ENCODE measurements around the gene PGC. TPM values are rescaled to one million over a fixed set of nuclear protein-coding genes. Genes with fewer than 3 reads are reported as not detected.

PGC gene
- total RNA-seq, 1 donor from 2014 or later, result not detected

- Mint-ChIP-seq H3K4me3 (ENCODE audit: unreplicated experiment) (no peak overlapping the region), H3K36me3 (ENCODE audit: unreplicated experiment) (no peaks in the 10 kb centered on the region), H3K27me3 (ENCODE audit: unreplicated experiment) (peaks cover 7% of the 10 kb centered on the region), H3K4me1 (ENCODE audit: low read depth, unreplicated experiment) (peaks cover 7% of the 10 kb centered on the region), H3K9me3 (ENCODE audit: unreplicated experiment) (no peaks in the 10 kb centered on the region), H3K27ac (ENCODE audit: unreplicated experiment) (no peak overlapping the region)
- no peak for DNase-seq
- TF ChIP-seq CTCF (IDR thresholded peaks at IDR 0.05; ENCODE audit: partially characterized antibody, unreplicated experiment), result no peak
Observed at GRCh38 chr6:41777551-41778285, 30.5 kb upstream of the PGC start.

GRCh38 chr6:41775293-41775882, 28.2 kb upstream of the PGC start:
- TF ChIP-seq CTCF (IDR thresholded peaks at IDR 0.05; ENCODE audit: partially characterized antibody, unreplicated experiment), result no peak
- H3K4me3 Mint-ChIP-seq (ENCODE audit: unreplicated experiment), result no peak overlapping the region
- H3K9me3 Mint-ChIP-seq (ENCODE audit: unreplicated experiment), result no peaks in the 10 kb centered on the region
- no peak for DNase-seq
- H3K27ac Mint-ChIP-seq (ENCODE audit: unreplicated experiment), result no peak overlapping the region
- peaks cover 5% of the 10 kb centered on the region for H3K27me3 Mint-ChIP-seq (ENCODE audit: unreplicated experiment)
- H3K4me1 Mint-ChIP-seq (ENCODE audit: low read depth, unreplicated experiment), result peaks cover 5% of the 10 kb centered on the region
- no peaks in the 10 kb centered on the region for H3K36me3 Mint-ChIP-seq (ENCODE audit: unreplicated experiment)

- no peak for DNase-seq
- H3K4me1 Mint-ChIP-seq (ENCODE audit: low read depth, unreplicated experiment), result peaks cover 6% of the 10 kb centered on the region
- H3K4me3 Mint-ChIP-seq (ENCODE audit: unreplicated experiment), result no peak overlapping the region
- H3K36me3 Mint-ChIP-seq (ENCODE audit: unreplicated experiment), result peaks cover 5% of the 10 kb centered on the region
- H3K27me3 Mint-ChIP-seq (ENCODE audit: unreplicated experiment), result peaks cover 5% of the 10 kb centered on the region
- no peaks in the 10 kb centered on the region for H3K9me3 Mint-ChIP-seq (ENCODE audit: unreplicated experiment)
- TF ChIP-seq CTCF (IDR thresholded peaks at IDR 0.05; ENCODE audit: partially characterized antibody, unreplicated experiment), result no peak
- no peak overlapping the region for H3K27ac Mint-ChIP-seq (ENCODE audit: unreplicated experiment)
Observed at GRCh38 chr6:41774841-41775240, 27.6 kb upstream of the PGC start.

- H3K36me3 Mint-ChIP-seq (ENCODE audit: unreplicated experiment), result peaks cover 5% of the 10 kb centered on the region
- no peak for TF ChIP-seq CTCF (IDR thresholded peaks at IDR 0.05; ENCODE audit: partially characterized antibody, unreplicated experiment)
- H3K27me3 Mint-ChIP-seq (ENCODE audit: unreplicated experiment), result peaks cover 1% of the 10 kb centered on the region
- DNase-seq, result no peak
- peaks cover 2% of the 10 kb centered on the region for H3K9me3 Mint-ChIP-seq (ENCODE audit: unreplicated experiment)
- no peak overlapping the region for H3K4me3 Mint-ChIP-seq (ENCODE audit: unreplicated experiment)
- H3K4me1 Mint-ChIP-seq (ENCODE audit: low read depth, unreplicated experiment), result peaks cover 2% of the 10 kb centered on the region
- H3K27ac Mint-ChIP-seq (ENCODE audit: unreplicated experiment), result no peak overlapping the region
Observed at GRCh38 chr6:41771058-41771983, 24.1 kb upstream of the PGC start.
